OCI-LY1 (cell line): Measurements from ENCODE around the gene KCMF1.

Experiments
- H2AFZ ChIP-seq: fragments of 200-600 bp; sonication (generic), shearing (Covaris generic); 2 replicates; pipeline ENCODE4 v1.6.0; 2014; ENCODE audit warnings: antibody characterized with exemption, mild to moderate bottlenecking, low read length
- H3F3A ChIP-seq: fragments of 200-600 bp; sonication (generic), shearing (Covaris generic); 2 replicates; pipeline ENCODE4 v1.6.0; 2014; ENCODE audit warnings: mild to moderate bottlenecking, antibody characterized with exemption, low read length, moderate library complexity; ENCODE audit not compliant: insufficient read depth
- H3K27ac ChIP-seq: fragments of 200-600 bp; sonication (generic); 2 replicates; pipeline ENCODE4 v1.5.1; 2014; ENCODE audit warnings: low read length, mixed run types, mild to moderate bottlenecking, low read depth; ENCODE audit not compliant: poor library complexity, severe bottlenecking
- H3K27me3 ChIP-seq: fragments of 200-600 bp; sonication (generic); 2 replicates; pipeline ENCODE4 v1.6.0; 2014; ENCODE audit warnings: antibody characterized with exemption, mild to moderate bottlenecking, low read length, moderate library complexity; ENCODE audit not compliant: insufficient read depth
- H3K36me3 ChIP-seq: fragments of 200-600 bp; sonication (generic); 2 replicates; pipeline ENCODE4 v1.6.1; 2014; ENCODE audit warnings: mild to moderate bottlenecking, antibody characterized with exemption, low read length, moderate library complexity, mixed read lengths; ENCODE audit not compliant: insufficient read depth
- H3K4me1 ChIP-seq: fragments of 200-600 bp; sonication (generic); 2 replicates; pipeline ENCODE4 v1.5.1; 2014; ENCODE audit warnings: mild to moderate bottlenecking, low read length, moderate library complexity; ENCODE audit not compliant: insufficient read depth, severe bottlenecking
- H3K4me2 ChIP-seq: fragments of 200-600 bp; sonication (generic), shearing (Covaris generic); 2 replicates; pipeline ENCODE4 v1.6.1; 2014; ENCODE audit warnings: low read length
- H3K4me3 ChIP-seq: fragments of 200-600 bp; sonication (generic); 2 replicates; pipeline ENCODE4 v1.5.1; 2014; ENCODE audit warnings: low read length, low read depth, mild to moderate bottlenecking, mixed read lengths; ENCODE audit not compliant: poor library complexity, severe bottlenecking
- H3K79me2 ChIP-seq: fragments of 200-600 bp; shearing (Covaris generic); 2 replicates; pipeline ENCODE4 v1.6.1; 2016; ENCODE audit warnings: mixed run types, low read length, mixed read lengths; ENCODE audit not compliant: insufficient read depth
- H3K9ac ChIP-seq: fragments of 200-600 bp; sonication (generic), shearing (Covaris generic); 2 replicates; pipeline ENCODE4 v1.6.1; 2014; ENCODE audit warnings: mild to moderate bottlenecking, low read length, mixed read lengths
- H3K9me2 ChIP-seq: fragments of 200-600 bp; sonication (generic), shearing (Covaris generic); 2 replicates; pipeline ENCODE4 v1.6.1; 2014; ENCODE audit warnings: low read depth, mild to moderate bottlenecking, low read length, mixed read lengths
- H3K9me3 ChIP-seq: fragments of 200-600 bp; shearing (Covaris generic); 2 replicates; pipeline ENCODE4 v1.6.1; 2014; ENCODE audit warnings: low read length, mixed read lengths
- H4K20me1 ChIP-seq: fragments of 200-600 bp; sonication (generic), shearing (Covaris generic); 2 replicates; pipeline ENCODE4 v1.6.0; 2016; ENCODE audit warnings: mild to moderate bottlenecking, low read length; ENCODE audit not compliant: insufficient read depth
- CTCF ChIP-seq: fragments of 200-600 bp; sonication (generic), shearing (Covaris generic); IDR thresholded peaks from 2 replicates; pipeline ENCODE4 v1.5.1; 2017; ENCODE audit warnings: mild to moderate bottlenecking, antibody characterized with exemption, low read length, moderate library complexity, mixed read lengths
- EZH2 ChIP-seq: fragments of 200-600 bp; sonication (generic), shearing (Covaris generic); IDR thresholded peaks from 2 replicates; pipeline ENCODE4 v1.8.0; 2017; ENCODE audit warnings: borderline replicate concordance, mixed run types, mild to moderate bottlenecking, antibody characterized with exemption, low read length, moderate library complexity, mixed read lengths

The KCMF1 gene

GRCh38 chr2:84925336-84925723 is 45.6 kb upstream of the KCMF1 start:
- H3K9me3 ChIP-seq: no peaks in the 10 kb centered on the region

GRCh38 chr2:84925724-84926376 is 45.1 kb upstream of the KCMF1 start:
- Histone ChIP-seq H3K4me3 (peak overlapping the region; percentile 72), H3K27ac (peak overlapping the region; percentile 92)

More at GRCh38 chr2:84925336-84925723, 45.6 kb upstream of the KCMF1 start:
- H3K79me2 ChIP-seq: no peaks in the 10 kb centered on the region
- H3K27ac ChIP-seq: peak overlapping the region; percentile 54
- no peaks in the 10 kb centered on the region for H3K36me3 ChIP-seq
- no peaks in the 10 kb centered on the region for H3K9me2 ChIP-seq
- H4K20me1 ChIP-seq: no peaks in the 10 kb centered on the region
- H3K4me2 ChIP-seq: 0 out of 2 replicates have a peak overlapping the region, but pooled peaks have one; percentile 13
- no peak for TF ChIP-seq CTCF
- TF ChIP-seq EZH2: no peak
- no peaks in the 10 kb centered on the region for H3F3A ChIP-seq
- peak overlapping the region; percentile 72 for H3K4me3 ChIP-seq
- no peaks in the 10 kb centered on the region for H3K27me3 ChIP-seq
- H3K4me1 ChIP-seq: peaks cover 38% of the 10 kb centered on the region
- no peak overlapping the region for H3K9ac ChIP-seq
- no peak overlapping the region for H2AFZ ChIP-seq

GRCh38 chr2:84927275-84927627 is 43.7 kb upstream of the KCMF1 start:
- no peaks in the 10 kb centered on the region for H4K20me1 ChIP-seq
- no peaks in the 10 kb centered on the region; the same call in 1 of the 2 replicates for H3F3A ChIP-seq
- H3K4me3 ChIP-seq: peak overlapping the region; percentile 72
- no peaks in the 10 kb centered on the region for H3K27me3 ChIP-seq
- H3K9ac ChIP-seq: peak overlapping the region; percentile 40; the same call in 1 of the 2 replicates
- peaks cover 35% of the 10 kb centered on the region for H3K4me1 ChIP-seq
- no peak overlapping the region; the same call in 1 of the 2 replicates for H2AFZ ChIP-seq
- no peaks in the 10 kb centered on the region for H3K79me2 ChIP-seq
- TF ChIP-seq EZH2: no peak
- no peak for TF ChIP-seq CTCF
- no peaks in the 10 kb centered on the region for H3K36me3 ChIP-seq
- H3K9me2 ChIP-seq: no peaks in the 10 kb centered on the region
- peak overlapping the region; percentile 92 for H3K27ac ChIP-seq
- no peaks in the 10 kb centered on the region for H3K9me3 ChIP-seq
- peak overlapping the region; percentile 85 for H3K4me2 ChIP-seq

More at GRCh38 chr2:84925724-84926376, 45.1 kb upstream of the KCMF1 start:
- no peaks in the 10 kb centered on the region for H3K9me2 ChIP-seq
- no peaks in the 10 kb centered on the region for H3K27me3 ChIP-seq
- H3K4me1 ChIP-seq: peaks cover 35% of the 10 kb centered on the region
- peak overlapping the region; percentile 85 for H3K4me2 ChIP-seq
- H3K79me2 ChIP-seq: no peaks in the 10 kb centered on the region
- no peaks in the 10 kb centered on the region for H3K9me3 ChIP-seq
- no peaks in the 10 kb centered on the region for H4K20me1 ChIP-seq
- H3F3A ChIP-seq: no peaks in the 10 kb centered on the region
- TF ChIP-seq CTCF (peak; percentile 100), EZH2 (no peak)
- no peaks in the 10 kb centered on the region for H3K36me3 ChIP-seq
- peak overlapping the region; percentile 66; the same call in 1 of the 2 replicates for H2AFZ ChIP-seq
- H3K9ac ChIP-seq: peak overlapping the region; percentile 68
